22Rv1 (cell line): ENCODE measurements around the gene DDX19B.
A peak's percentile ranks its signal among the peaks of the same experiment; 100 is the strongest.

Experiments
- ZFX ChIP-seq: fragments of 450-650 bp; IDR thresholded peaks from 2 replicates; pipeline ENCODE4 v1.6.1; 2017; ENCODE audit warnings: antibody characterized with exemption, borderline replicate concordance
- TF ChIP-seq, protein P1 (sequence below): fragments of 450-650 bp; IDR thresholded peaks from 2 replicates; pipeline ENCODE4 v1.5.1; 2017; ENCODE audit warnings: mild to moderate bottlenecking

DNA sequence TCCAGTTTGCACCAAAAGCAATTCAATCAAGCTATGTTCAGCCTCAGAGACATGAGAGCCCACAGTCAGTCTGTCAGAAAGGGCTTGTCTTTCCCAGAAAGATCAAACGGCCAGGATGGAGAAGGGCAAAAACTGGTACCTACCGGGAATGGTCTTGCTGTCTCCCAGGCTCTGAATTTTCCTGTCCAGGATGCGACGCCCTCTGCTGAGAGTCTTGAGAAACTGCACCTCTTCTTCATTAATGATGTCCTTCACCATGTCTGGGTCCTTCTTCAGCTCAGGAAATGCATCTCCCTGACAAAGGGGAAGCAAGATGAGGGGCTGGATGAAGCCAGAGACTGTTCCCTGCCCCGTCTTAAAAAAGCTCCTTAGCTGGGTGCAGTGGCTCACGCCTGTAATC is 31.5 kb upstream of the DDX19B start:
- TF ChIP-seq, protein P1, sequence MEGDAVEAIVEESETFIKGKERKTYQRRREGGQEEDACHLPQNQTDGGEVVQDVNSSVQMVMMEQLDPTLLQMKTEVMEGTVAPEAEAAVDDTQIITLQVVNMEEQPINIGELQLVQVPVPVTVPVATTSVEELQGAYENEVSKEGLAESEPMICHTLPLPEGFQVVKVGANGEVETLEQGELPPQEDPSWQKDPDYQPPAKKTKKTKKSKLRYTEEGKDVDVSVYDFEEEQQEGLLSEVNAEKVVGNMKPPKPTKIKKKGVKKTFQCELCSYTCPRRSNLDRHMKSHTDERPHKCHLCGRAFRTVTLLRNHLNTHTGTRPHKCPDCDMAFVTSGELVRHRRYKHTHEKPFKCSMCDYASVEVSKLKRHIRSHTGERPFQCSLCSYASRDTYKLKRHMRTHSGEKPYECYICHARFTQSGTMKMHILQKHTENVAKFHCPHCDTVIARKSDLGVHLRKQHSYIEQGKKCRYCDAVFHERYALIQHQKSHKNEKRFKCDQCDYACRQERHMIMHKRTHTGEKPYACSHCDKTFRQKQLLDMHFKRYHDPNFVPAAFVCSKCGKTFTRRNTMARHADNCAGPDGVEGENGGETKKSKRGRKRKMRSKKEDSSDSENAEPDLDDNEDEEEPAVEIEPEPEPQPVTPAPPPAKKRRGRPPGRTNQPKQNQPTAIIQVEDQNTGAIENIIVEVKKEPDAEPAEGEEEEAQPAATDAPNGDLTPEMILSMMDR, result peak; percentile 82
- TF ChIP-seq ZFX, result no peak
